ENCODE measurements around the gene SORCS2.

DNA sequence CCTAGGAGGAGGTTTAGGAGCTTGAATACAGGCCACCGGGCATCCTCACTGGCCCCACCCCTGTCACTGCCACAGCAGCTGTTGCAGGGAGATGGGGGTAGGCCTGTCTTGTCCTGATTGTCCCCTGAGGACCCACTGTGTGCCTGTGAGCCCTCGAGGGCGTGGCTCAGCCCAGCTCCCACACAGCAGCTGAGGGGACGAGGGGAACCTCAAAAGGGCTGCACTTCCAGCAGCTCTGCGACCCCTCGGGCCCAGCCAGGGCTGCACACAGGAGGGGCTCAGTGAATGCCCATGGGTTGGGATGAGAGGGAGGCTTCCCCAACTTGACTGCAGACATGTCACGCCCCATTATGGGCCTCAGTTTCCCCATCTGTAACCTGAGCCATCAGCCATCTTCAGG lies 521.4 kb downstream of the SORCS2 start:
- TF ChIP-seq CTCF (IDR thresholded peaks at IDR 0.05) (no peak), EZH2 (IDR thresholded peaks at IDR 0.05) (no peak), EZH2phosphoT487 (IDR thresholded peaks at IDR 0.05) (no peak)

All from neural progenitor cell (in vitro differentiated cells).